Measurements from ENCODE around the gene UBE2H.
A peak's percentile ranks its signal among the peaks of the same experiment; 100 is the strongest.
"Not testable (repeated sequence)": the region's sequence is repeated elsewhere in the genome, so short reads cannot be mapped to it uniquely, and the experiment has no call there.

Gene UBE2H

GRCh38 chr7:129841465-129841864, 111.3 kb downstream of the UBE2H start:
- DNase-seq, result no peak

DNA sequence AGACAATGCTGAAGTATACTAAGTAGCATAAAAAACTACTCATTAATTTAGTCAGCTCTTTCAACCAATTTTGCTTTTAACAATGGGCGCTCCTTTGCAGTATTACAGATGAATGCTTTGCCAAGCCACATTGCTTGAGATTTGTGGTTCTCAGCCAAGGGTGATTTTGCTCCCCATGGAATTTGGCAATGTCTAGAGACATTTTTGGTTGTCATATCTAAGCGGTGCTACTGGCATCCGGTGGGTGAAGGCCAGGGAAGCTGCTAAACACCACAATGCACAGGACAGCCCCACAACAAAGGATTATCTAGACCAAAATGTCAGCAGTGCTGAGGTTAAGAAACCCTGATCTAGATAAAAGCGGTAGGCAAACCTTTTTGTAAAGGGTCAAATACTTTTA, 112.0 kb downstream of the UBE2H start:
- no peak for DNase-seq

DNA sequence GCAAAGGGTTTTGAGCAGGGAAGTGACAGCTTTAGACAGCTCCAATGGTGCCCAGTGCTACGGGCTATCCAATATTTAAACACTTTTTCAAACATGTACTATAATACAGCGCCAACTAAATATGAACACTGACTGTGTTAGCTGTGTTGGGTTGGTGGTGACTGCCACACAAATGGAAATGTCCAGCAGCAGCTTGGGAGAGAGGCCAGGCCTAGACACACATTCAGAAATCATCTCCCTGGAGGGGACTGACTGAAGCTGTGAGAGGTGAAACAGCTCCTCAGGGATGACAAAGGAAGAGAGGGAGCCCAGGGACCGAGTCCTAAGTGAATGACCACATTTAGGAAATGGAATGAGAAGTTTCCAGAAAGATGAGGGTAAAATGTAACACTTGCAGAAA, 115.8 kb downstream of the UBE2H start:
- no peak for DNase-seq

DNA sequence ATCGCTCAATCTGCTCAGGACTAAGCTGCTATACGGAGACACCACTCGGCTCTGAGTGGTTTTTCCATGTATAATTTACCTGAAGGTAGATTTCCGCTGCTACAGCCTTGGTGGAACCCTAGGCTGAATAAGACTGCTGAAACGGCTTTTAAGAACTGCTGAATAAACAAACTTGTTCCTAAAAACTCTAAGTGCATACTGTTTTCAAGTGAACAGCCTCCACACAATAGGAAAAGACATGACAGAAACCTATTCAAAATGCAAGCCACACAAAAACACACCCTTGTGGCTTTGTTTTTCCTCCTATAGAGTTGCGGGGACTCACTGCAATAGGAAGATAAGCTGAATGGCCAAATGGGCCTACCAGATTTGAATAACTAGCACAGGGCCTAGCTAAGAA, 117.2 kb downstream of the UBE2H start:
- DNase-seq, result no peak

- not testable (repeated sequence) for DNase-seq
Observed at GRCh38 chr7:129833353-129833752, 119.4 kb downstream of the UBE2H start.

DNA sequence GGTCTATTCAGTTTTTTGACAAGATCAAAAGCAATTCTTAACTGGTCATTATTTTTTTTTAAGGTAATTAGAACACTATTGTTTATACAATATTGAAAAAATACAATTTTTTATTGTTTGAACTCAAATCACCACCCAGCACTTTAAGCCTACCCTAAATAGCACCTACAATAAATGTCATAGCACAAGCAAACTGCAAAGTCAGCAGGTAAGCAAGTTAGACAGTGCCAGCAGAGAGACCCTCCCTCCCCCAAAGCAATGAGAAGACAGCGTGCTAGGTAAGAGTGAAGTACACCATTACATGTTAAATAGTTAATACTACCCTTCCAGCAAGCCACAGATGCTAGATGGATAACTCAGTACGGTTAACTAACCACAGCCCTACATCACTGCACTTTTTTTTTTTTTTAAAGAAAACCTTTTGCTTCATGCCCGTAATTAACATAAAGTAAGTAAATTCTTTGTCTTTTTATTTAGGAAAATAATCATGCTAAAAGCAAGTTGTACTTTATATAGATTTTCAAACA, 120.0 kb downstream of the UBE2H start:
- no peak for DNase-seq

- DNase-seq, result no peak
Observed at GRCh38 chr7:129832282-129832681, 120.5 kb downstream of the UBE2H start.

- DNase-seq, result peak; percentile 98
Observed at GRCh38 chr7:129831424-129832058, 121.2 kb downstream of the UBE2H start.

DNA sequence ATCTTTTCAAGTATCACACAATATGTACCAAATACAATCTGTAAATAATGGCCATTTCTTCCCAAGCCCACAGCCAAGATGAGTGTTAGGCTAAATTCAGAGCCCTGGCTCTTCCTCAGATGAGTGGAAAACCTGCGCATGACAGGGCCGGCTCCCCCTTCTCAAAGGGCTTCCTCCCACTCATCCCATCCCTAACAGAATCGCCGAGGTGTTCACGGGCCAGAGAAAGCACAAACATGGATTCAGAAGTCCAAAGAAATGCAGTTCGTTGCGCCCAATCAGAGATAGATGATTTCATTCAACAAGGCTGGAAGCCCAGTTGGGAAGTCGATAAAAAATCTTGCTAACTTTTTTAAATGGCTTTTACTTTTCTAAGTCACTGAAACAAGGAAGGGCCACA, 121.8 kb downstream of the UBE2H start:
- no peak for DNase-seq

DNA sequence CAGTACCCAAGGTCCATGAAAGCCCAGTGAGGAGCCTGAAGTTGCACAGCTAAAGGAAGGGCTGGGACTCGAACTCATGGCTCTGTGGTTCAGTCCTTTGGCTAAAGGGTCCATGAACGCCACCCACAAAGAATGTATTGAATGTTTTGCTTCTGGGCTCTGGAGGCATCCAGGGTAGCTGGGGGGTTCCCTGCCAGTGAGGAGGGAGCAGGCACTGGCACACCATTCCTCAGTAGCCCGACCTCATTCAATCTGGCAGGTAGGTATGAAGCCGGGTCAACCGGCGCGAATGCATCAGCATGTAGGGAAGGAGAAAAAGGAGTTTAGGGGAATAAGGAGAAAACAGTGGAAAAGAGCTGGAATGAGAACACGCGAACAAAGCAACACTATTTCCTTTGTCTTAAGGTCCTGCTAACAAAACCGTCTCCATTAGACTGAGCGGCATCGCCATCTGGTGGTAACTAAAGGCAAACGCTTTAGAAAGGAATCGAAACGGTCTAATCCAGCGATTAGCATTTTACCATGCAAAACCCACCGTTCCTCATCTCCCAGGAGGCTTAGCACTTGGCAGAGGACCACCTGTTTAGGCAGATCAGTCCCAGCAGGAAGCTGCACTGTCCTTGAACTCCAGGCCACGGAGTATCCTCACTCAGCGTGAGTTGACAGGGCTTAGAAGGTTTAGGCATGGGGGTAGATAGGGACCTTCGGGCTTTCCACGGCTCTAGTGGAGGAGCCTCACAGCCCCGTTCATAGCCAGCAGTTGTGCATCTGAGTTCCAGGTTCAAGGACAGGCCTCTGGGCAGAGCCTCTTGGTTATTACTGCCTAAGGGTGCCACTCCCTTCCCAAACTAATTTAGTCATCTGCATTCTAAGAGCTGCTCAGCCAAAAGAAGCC, 122.8 kb downstream of the UBE2H start:
- peak; percentile 72 for DNase-seq

DNA sequence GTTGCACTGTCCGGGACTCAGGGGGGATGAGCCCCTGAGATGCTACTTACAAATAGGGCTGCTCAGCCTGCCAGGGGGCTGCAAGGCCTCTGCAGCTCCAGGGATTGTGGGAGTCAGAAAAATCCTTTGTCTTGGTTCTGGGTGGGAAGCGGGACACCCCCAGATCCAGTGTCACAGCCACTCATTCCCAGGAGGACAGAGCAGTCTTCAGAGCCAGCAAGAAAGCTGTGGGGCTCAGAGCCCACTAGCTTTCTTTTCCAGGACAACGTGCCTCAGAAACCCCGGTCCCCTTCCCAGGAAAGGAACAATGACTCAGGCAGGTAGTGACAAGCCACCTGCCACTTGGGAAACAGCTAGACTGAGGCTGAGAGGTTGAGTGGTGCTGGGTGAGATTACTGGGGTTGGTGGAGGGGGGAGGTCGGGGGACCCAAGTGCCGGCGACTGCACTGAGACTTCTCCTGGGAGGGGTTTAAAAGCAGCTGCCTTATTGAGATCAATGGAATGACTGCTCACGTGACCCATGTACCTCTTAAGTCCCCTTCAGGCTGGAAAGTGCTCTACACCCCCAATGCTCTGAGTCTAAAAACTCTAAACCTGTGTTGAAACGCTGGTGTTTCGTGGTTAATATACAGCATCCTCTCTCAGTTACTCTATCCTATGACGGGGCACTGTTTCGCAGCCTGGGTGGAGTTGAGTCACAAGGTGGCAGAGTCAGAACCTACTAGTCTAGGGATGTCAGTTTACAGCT, 123.6 kb downstream of the UBE2H start:
- DNase-seq, result no peak

GRCh38 chr7:129828078-129828762, 124.5 kb downstream of the UBE2H start:
- DNase-seq, result no peak

GRCh38 chr7:129827467-129827990, 125.2 kb downstream of the UBE2H start:
- no peak for DNase-seq

DNA sequence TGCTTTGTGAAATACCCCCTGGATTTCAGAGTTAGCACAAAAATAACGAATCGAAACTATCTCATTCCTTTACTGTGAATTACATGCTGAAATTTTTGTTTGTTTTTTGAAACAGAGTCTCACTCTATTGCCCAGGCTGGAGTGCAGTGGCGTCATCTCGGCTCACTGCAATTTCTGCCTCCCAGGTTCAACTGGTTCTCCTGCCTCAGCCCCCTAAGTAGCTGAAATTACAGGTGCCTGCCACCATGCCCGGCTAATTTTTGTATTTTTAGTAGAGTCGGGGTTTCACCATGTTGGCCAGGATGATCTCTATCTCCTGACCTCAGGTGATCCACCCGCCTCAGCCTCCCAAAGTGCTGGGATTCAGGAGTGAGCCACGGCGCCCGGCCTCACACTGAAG, 125.9 kb downstream of the UBE2H start:
- DNase-seq, result not testable (repeated sequence)

GRCh38 chr7:129825209-129825970, 127.4 kb downstream of the UBE2H start:
- peak; percentile 67 for DNase-seq

DNA sequence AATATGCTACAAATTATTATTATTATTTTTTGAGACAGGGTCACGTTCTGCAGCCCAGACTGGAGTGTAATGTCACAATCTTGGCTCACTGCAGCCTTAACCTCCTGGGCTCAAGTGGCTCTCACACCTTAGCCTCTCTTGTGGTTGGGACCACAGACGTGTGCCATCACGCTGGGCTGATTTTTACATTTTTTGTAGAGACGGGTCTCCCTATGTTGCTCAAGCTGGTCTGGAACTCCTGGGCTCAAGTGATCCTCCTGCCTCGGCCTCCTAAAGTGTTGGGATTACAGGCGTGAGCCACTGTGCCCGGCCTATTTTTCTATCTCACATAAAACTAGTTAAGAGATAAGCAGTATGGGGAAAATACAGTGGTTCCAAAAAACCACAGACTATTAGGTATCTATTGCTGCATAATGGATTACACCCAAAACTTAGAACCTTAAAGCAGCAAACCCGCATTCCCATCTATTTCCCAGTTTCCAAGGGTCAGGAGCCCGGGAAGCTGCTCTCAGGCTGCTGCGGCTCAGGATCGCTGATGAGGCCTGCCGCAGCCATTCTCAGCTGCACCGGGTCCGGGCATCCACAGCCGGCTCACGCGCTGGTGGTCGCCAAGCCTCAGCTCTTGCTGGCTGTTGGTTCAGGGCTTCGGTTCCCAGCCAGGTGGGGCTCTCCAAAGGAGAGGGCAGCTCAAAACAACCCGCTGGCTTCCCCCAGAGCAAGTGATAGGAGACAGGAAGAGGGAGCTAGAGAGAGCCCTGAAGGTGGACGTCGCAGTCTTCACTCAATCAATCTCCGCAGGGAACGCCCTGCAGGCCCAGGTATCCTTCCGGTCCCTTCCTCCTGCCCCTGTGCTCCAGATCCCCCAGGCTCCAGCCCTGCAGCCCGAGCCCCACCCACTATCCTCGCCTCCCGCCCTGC, 128.2 kb downstream of the UBE2H start:
- peak; percentile 44 for DNase-seq

- not testable (repeated sequence) for DNase-seq
Observed at GRCh38 chr7:129823143-129823542, 129.6 kb downstream of the UBE2H start.

DNA sequence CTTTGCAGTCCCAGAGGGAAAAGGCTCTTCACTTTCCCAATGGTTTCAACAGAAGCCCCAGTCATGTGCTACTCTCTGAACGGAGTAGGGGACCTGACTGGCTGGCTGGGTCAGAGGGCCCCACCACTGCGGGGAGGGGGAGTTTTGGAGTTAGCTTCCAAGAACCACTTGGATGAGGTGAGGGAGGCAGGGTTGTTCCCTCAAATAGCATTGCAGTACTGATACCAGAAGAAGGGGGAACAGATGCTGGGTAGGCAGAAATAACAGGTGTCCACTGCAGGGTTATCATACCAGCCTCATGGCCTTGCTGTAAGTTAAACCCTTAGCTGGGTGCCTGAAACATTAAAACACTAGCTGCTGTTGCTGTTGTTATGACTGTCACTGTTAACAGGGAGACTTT, 131.3 kb downstream of the UBE2H start:
- DNase-seq, result no peak

DNA sequence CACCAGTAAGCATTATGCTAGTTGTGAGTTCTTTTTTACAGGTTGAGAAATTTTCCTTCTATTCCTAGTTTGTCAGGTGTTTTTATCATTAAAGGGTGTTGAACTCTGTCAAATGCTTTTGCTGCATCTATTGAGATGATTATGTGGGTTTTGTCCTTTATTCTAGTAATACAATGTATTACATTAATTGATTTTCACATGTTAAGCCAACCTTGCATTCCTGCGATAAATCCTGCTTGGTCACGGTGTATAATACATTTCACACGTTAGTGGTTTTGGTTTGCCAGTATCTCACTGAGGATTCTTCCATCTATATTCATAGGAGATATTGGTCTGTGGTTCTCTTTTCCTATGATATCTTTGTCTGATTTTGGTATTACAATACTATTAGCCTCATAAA, 136.0 kb downstream of the UBE2H start:
- DNase-seq, result no peak

DNA sequence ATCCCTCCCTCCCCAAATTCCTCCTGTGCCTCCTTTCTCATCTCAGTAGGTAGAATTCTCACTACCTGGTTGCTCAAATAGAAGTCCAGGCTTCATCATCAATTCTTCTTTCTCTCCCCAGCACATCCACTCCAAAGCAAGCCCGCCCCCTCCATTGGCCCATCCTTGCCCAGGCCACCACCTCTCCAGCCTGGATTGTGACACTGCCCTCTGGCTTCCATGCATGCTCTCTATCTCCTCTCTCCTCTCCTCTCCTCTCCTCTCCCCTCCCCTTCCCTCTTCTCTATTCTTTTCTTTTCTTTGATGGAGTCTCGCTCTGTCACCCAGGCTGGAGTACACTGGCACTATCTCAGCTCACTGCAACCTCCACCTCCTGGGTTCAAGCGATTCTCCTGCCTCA, 144.9 kb downstream of the UBE2H start:
- no peak for DNase-seq

Measured in EL (cell line).